Nephron (organoid): ENCODE measurements around the gene FRRS1.

Source experiments
- H3K27ac Mint-ChIP-seq, 3 experiments: 2 replicates each; pipeline ENCODE4 v1.8.0; 2020; ENCODE audit warnings: mixed read lengths in 3 of 3, mild to moderate bottlenecking in 2 of 3, moderate library complexity in 1 of 3
- H3K27me3 Mint-ChIP-seq: 2 replicates; pipeline ENCODE4 v1.8.0; 2021; ENCODE audit warnings: low read depth, mild to moderate bottlenecking, moderate library complexity, mixed read lengths
- H3K36me3 Mint-ChIP-seq: 2 replicates; pipeline ENCODE4 v1.8.0; 2020; ENCODE audit warnings: low read depth, mixed read lengths
- H3K4me1 Mint-ChIP-seq: 2 replicates; pipeline ENCODE4 v1.8.0; 2020; ENCODE audit warnings: mixed read lengths
- H3K4me3 Mint-ChIP-seq, 3 experiments: 2 replicates each; pipeline ENCODE4 v1.8.0; 2020; ENCODE audit warnings: mild to moderate bottlenecking in 3 of 3, mixed read lengths in 3 of 3, moderate library complexity in 2 of 3
- H3K9me3 Mint-ChIP-seq: 2 replicates; pipeline ENCODE4 v1.8.0; 2020; ENCODE audit warnings: mixed read lengths
- TF ChIP-seq, protein P1 (sequence below), 3 experiments: fragments of 200-600 bp; sonication (generic); IDR thresholded peaks; one replicate each; pipeline ENCODE4 v1.5.0; 2021; ENCODE audit warnings: antibody characterized with exemption in 3 of 3; ENCODE audit not compliant: unreplicated experiment in 3 of 3

The FRRS1 gene

DNA sequence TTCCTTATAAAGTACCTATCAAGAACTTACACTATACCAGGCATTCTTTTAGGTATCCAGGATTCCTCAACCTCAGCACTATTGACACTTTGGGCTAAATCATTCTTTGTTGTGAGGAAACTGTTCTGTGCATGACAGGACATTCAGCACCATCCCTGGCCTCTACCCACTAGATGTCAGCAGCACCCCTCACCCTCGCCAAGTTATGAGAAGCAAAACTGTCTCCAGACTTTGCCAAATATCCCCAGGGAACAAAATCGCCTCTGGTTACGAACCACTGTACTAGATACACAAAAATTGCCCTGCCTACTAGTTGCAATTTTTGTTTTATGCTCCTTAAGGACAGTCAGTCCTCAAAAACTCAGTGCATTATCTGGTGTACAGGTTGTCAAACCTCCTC lies 84.9 kb downstream of the FRRS1 start:
- Mint-ChIP-seq H3K4me1 (peaks cover 34% of the 10 kb centered on the region), H3K4me3 (no peak overlapping the region), H3K27ac (no peak overlapping the region), H3K36me3 (no peaks in the 10 kb centered on the region), H3K9me3 (no peaks in the 10 kb centered on the region), H3K27me3 (peaks cover 4% of the 10 kb centered on the region)
- TF ChIP-seq, protein P1, sequence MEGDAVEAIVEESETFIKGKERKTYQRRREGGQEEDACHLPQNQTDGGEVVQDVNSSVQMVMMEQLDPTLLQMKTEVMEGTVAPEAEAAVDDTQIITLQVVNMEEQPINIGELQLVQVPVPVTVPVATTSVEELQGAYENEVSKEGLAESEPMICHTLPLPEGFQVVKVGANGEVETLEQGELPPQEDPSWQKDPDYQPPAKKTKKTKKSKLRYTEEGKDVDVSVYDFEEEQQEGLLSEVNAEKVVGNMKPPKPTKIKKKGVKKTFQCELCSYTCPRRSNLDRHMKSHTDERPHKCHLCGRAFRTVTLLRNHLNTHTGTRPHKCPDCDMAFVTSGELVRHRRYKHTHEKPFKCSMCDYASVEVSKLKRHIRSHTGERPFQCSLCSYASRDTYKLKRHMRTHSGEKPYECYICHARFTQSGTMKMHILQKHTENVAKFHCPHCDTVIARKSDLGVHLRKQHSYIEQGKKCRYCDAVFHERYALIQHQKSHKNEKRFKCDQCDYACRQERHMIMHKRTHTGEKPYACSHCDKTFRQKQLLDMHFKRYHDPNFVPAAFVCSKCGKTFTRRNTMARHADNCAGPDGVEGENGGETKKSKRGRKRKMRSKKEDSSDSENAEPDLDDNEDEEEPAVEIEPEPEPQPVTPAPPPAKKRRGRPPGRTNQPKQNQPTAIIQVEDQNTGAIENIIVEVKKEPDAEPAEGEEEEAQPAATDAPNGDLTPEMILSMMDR (IDR thresholded peaks at IDR 0.05; ENCODE audit: unreplicated experiment in 3 of 3), result no peak

DNA sequence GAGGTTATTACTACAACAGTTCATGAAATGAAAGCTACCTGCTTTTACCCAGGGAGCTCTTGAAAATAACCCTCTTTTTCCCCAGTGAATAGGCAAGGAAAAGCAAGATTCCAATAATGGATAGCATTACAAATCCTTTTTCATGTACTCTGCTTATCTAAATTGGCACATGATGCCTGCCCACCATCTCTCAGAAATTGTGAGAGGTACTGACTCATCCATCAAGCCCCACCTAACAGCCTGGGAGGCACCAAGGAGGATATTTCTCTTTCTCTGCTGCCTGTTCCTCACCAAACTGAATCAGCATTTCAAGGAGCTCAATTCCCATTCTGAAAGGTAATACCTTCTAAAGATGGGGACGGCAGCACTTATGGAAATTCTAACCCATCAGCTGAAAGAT lies 86.2 kb downstream of the FRRS1 start:
- H3K27ac Mint-ChIP-seq, result no peak overlapping the region
- no peak overlapping the region for H3K4me3 Mint-ChIP-seq
- TF ChIP-seq, protein P1 (IDR thresholded peaks at IDR 0.05; ENCODE audit: unreplicated experiment in 3 of 3), result no peak
- no peaks in the 10 kb centered on the region for H3K9me3 Mint-ChIP-seq
- H3K4me1 Mint-ChIP-seq, result peaks cover 29% of the 10 kb centered on the region
- peaks cover 4% of the 10 kb centered on the region for H3K27me3 Mint-ChIP-seq
- H3K36me3 Mint-ChIP-seq, result no peaks in the 10 kb centered on the region

DNA sequence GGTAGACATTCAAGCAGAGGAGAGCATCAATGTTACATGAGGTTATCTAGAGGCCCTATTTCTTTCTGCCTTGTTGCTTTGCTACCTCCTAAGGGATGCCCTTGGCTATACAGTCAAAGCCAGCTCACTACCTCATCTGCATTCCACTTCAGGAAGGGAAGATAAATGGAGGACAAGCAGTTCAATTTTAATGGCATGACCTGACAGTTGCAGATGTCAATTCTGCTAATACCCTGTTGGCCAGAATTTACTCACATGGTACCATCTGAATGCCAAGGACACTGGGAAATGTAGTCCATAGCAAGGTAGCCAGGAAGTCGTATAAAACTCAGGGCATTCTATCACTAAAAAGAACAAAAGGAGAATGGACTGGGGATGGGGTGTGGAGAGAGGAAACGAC lies 89.0 kb downstream of the FRRS1 start:
- Mint-ChIP-seq H3K36me3 (no peaks in the 10 kb centered on the region), H3K4me1 (peaks cover 44% of the 10 kb centered on the region), H3K27ac (no peak overlapping the region)

DNA sequence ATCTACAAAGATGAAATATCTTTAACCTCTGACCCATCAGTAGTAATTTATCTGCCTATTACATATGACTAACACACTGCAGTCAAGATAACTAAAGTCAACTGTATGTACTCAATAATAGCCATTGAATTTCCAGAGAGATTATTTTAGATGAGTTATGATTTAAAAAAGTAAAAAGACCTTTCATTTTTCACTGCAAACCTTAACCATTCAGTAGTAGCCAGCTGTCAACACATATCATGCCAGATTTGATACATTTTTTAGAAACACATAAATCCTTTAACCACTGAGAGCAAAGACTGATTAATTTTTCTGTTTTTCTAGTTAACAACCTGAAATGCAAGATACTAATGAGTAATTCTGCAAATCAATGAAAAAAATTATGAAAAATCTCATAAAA lies 89.6 kb downstream of the FRRS1 start:
- Mint-ChIP-seq H3K27me3 (no peaks in the 10 kb centered on the region), H3K9me3 (no peaks in the 10 kb centered on the region), H3K4me1 (peaks cover 50% of the 10 kb centered on the region), H3K36me3 (no peaks in the 10 kb centered on the region), H3K27ac (no peak overlapping the region), H3K4me3 (no peak overlapping the region)
- TF ChIP-seq, protein P1 (IDR thresholded peaks at IDR 0.05; ENCODE audit: unreplicated experiment in 3 of 3), result no peak

More for the DNA sequence above, 89.0 kb downstream of the FRRS1 start:
- Mint-ChIP-seq H3K27me3 (no peaks in the 10 kb centered on the region), H3K9me3 (no peaks in the 10 kb centered on the region), H3K4me3 (no peak overlapping the region)
- TF ChIP-seq, protein P1 (IDR thresholded peaks at IDR 0.05; ENCODE audit: unreplicated experiment in 3 of 3), result no peak

DNA sequence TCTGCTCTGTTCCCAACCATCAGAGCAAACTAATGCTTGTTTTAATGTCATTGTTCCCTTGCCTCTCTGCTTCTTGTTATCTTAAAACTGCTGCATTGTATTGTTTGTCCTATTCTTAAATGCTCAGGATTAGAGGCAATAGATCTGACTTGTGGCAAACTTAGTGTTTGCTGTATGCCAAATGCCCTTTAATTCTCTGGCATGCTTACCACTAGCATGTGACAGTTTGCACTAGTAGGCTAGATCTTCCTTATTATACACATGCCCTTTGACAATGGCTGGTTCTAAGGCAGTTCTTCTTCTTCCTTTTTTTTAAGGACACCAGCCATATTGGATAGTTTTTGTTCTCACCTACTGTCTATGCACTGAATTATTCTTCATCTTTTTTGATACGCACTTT lies 90.4 kb downstream of the FRRS1 start:
- TF ChIP-seq, protein P1 (IDR thresholded peaks at IDR 0.05; ENCODE audit: unreplicated experiment in 3 of 3), result no peak
- no peaks in the 10 kb centered on the region for H3K27me3 Mint-ChIP-seq
- H3K4me3 Mint-ChIP-seq, result no peak overlapping the region
- H3K36me3 Mint-ChIP-seq, result no peaks in the 10 kb centered on the region
- no peaks in the 10 kb centered on the region for H3K9me3 Mint-ChIP-seq
- peaks cover 51% of the 10 kb centered on the region for H3K4me1 Mint-ChIP-seq
- H3K27ac Mint-ChIP-seq, result no peak overlapping the region

DNA sequence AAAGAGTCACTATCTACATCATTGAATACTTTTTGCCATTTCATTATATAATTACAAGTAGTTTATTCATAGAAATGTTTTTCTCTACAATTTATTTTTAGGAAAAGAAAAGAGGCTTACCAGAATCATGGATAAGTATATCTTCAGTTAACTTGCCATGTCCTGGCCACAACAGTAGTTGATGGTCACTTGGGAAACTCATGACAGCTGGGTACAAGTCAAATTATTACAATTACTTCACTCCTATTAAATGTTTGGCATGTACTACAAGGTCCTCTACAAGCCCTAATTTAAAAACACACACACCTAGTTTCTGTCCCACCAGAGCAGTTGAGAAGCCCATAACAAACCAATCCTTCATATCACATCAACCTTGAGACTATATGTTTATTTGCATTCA lies 91.1 kb downstream of the FRRS1 start:
- Mint-ChIP-seq H3K4me1 (peaks cover 55% of the 10 kb centered on the region), H3K36me3 (no peaks in the 10 kb centered on the region), H3K27me3 (no peaks in the 10 kb centered on the region), H3K4me3 (no peak overlapping the region), H3K27ac (no peak overlapping the region), H3K9me3 (no peaks in the 10 kb centered on the region)
- TF ChIP-seq, protein P1 (IDR thresholded peaks at IDR 0.05; ENCODE audit: unreplicated experiment in 3 of 3), result no peak
